SK-N-MC (cell line): ENCODE data around the gene TMCO6.
"Not testable (repeated sequence)": the region's sequence is repeated elsewhere in the genome, so short reads cannot be mapped to it uniquely, and the experiment has no call there.

Source experiments
- DNase-seq: peaks from one replicate; pipeline ENCODE4 v3.0.0-alpha.2; 2011; ENCODE audit warnings: low read depth, low spot score
- H3K27ac ChIP-seq: fragments of 200-600 bp; sonication (generic); 2 replicates; pipeline ENCODE4 v1.5.1; 2016; ENCODE audit warnings: mixed run types
- H3K36me3 ChIP-seq: fragments of 200-600 bp; sonication (generic); 2 replicates; pipeline ENCODE4 v1.6.1; 2017; ENCODE audit warnings: antibody characterized with exemption, low read length, mixed read lengths; ENCODE audit not compliant: insufficient read depth
- H3K4me3 ChIP-seq: fragments of 200-600 bp; sonication (generic); 2 replicates; pipeline ENCODE4 v1.5.1; 2016
- H3K9ac ChIP-seq: fragments of 200-600 bp; sonication (generic); 2 replicates; pipeline ENCODE4 v1.8.0; 2017; ENCODE audit warnings: mixed run types, mixed read lengths; ENCODE audit not compliant: insufficient read length
- H3K9me3 ChIP-seq: fragments of 200-600 bp; sonication (generic); 2 replicates; pipeline ENCODE4 v1.6.1; 2017; ENCODE audit warnings: low read depth, mild to moderate bottlenecking, antibody characterized with exemption, low read length, moderate library complexity, mixed read lengths
- EZH2 ChIP-seq: fragments of 200-600 bp; sonication (generic); IDR thresholded peaks from one replicate; pipeline ENCODE4 v1.6.1; 2017; ENCODE audit warnings: antibody characterized with exemption
- FOXP2 ChIP-seq: optimal IDR thresholded peaks from 2 replicates; pipeline ENCODE3; 2011; ENCODE audit warnings: mild to moderate bottlenecking, moderate library complexity; ENCODE audit not compliant: insufficient read depth; ENCODE audit errors: extremely low read length, control extremely low read depth
- POLR2AphosphoS5 ChIP-seq: IDR thresholded peaks from 2 replicates; pipeline ENCODE4 v1.6.1; 2012; ENCODE audit warnings: mild to moderate bottlenecking, low read depth, low read length, borderline replicate concordance

TMCO6 gene

GRCh38 chr5:140622301-140622700 is 16.9 kb upstream of the TMCO6 start:
- Histone ChIP-seq H3K4me3 (no peak overlapping the region), H3K9ac (no peak overlapping the region), H3K27ac (no peak overlapping the region), H3K9me3 (no peaks in the 10 kb centered on the region; the same call in 1 of the 2 replicates), H3K36me3 (no peaks in the 10 kb centered on the region)
- DNase-seq = no peak
- TF ChIP-seq POLR2AphosphoS5 = no peak
- TF ChIP-seq EZH2 = no peak
- TF ChIP-seq FOXP2 = no peak

GRCh38 chr5:140623061-140623460 is 16.2 kb upstream of the TMCO6 start:
- H3K4me3 ChIP-seq, H3K36me3 ChIP-seq, DNase-seq, H3K27ac ChIP-seq, H3K9ac ChIP-seq, H3K9me3 ChIP-seq: not testable (repeated sequence)

- not testable (repeated sequence) for H3K9me3 ChIP-seq, H3K9ac ChIP-seq, DNase-seq, H3K27ac ChIP-seq, H3K36me3 ChIP-seq, H3K4me3 ChIP-seq
Measured at GRCh38 chr5:140624886-140625285, 14.4 kb upstream of the TMCO6 start.

GRCh38 chr5:140627972-140628371 is 11.3 kb upstream of the TMCO6 start:
- H3K9me3 ChIP-seq = no peaks in the 10 kb centered on the region; the same call in 1 of the 2 replicates
- H3K36me3 ChIP-seq = no peaks in the 10 kb centered on the region
- TF ChIP-seq FOXP2 = no peak
- TF ChIP-seq EZH2 = no peak
- TF ChIP-seq POLR2AphosphoS5 = no peak
- no peak overlapping the region for H3K4me3 ChIP-seq
- no peak overlapping the region for H3K9ac ChIP-seq
- DNase-seq = no peak
- H3K27ac ChIP-seq = no peak overlapping the region

GRCh38 chr5:140628711-140629110 is 10.5 kb upstream of the TMCO6 start:
- Histone ChIP-seq H3K36me3 (no peaks in the 10 kb centered on the region), H3K27ac (no peak overlapping the region), H3K4me3 (no peak overlapping the region), H3K9ac (no peak overlapping the region), H3K9me3 (no peaks in the 10 kb centered on the region; the same call in 1 of the 2 replicates)
- DNase-seq = no peak
- TF ChIP-seq FOXP2 = no peak
- no peak for TF ChIP-seq EZH2
- TF ChIP-seq POLR2AphosphoS5 = no peak

- TF ChIP-seq EZH2 (no peak), POLR2AphosphoS5 (no peak), FOXP2 (no peak)
- Histone ChIP-seq H3K4me3 (no peak overlapping the region), H3K36me3 (no peaks in the 10 kb centered on the region), H3K9ac (peak overlapping the region; percentile 45), H3K9me3 (no peaks in the 10 kb centered on the region; the same call in 1 of the 2 replicates), H3K27ac (peak overlapping the region; percentile 36; the same call in 1 of the 2 replicates)
- DNase-seq = no peak
Measured at GRCh38 chr5:140630292-140631035, 8.8 kb upstream of the TMCO6 start.

- no peak for DNase-seq
- Histone ChIP-seq H3K36me3 (no peaks in the 10 kb centered on the region), H3K9me3 (no peaks in the 10 kb centered on the region; the same call in 1 of the 2 replicates), H3K4me3 (no peak overlapping the region), H3K9ac (no peak overlapping the region), H3K27ac (no peak overlapping the region)
- TF ChIP-seq POLR2AphosphoS5 (no peak), EZH2 (no peak), FOXP2 (no peak)
Measured at GRCh38 chr5:140631036-140631417, 8.2 kb upstream of the TMCO6 start.

- Histone ChIP-seq H3K27ac (no peak overlapping the region), H3K4me3 (no peak overlapping the region), H3K36me3 (no peaks in the 10 kb centered on the region), H3K9me3 (no peaks in the 10 kb centered on the region; the same call in 1 of the 2 replicates), H3K9ac (no peak overlapping the region)
- no peak for DNase-seq
- TF ChIP-seq POLR2AphosphoS5 = no peak
- TF ChIP-seq FOXP2 = no peak
- TF ChIP-seq EZH2 = no peak
Measured at GRCh38 chr5:140631831-140632365, 7.4 kb upstream of the TMCO6 start.

- no peak for DNase-seq
- Histone ChIP-seq H3K4me3 (no peak overlapping the region), H3K36me3 (no peaks in the 10 kb centered on the region), H3K27ac (no peak overlapping the region), H3K9me3 (no peaks in the 10 kb centered on the region; the same call in 1 of the 2 replicates), H3K9ac (no peak overlapping the region)
- TF ChIP-seq FOXP2 (no peak), EZH2 (no peak), POLR2AphosphoS5 (no peak)
Measured at GRCh38 chr5:140632366-140633020, 6.8 kb upstream of the TMCO6 start.
